T-helper 1 cell treated with Interleukin-12 subunit alpha and Interleukin-12 subunit beta and Interleukin-4 antibody, amounts not matched to agents 30 ng/mL and 1 ng/mL, for 36 hours (primary cell): Measurements from ENCODE around the gene CRLF1. TPM values are rescaled to one million over a fixed set of nuclear protein-coding genes. Genes with fewer than 3 reads are reported as not detected.

Source experiments
- intact Hi-C: fragments of 100-400 bp; cut with micrococcal nuclease; formaldehyde crosslinking; loops from one replicate; pipeline ENCODE4 v1.15.1; 2024
- total RNA-seq: library from RNA; stranded (reverse); gene quantifications from 2 replicates; pipeline ENCODE4 v1.2.3, GENCODE V29; 2022

The CRLF1 gene
- total RNA-seq, 1 donor from 2014 or later: not detected

DNA sequence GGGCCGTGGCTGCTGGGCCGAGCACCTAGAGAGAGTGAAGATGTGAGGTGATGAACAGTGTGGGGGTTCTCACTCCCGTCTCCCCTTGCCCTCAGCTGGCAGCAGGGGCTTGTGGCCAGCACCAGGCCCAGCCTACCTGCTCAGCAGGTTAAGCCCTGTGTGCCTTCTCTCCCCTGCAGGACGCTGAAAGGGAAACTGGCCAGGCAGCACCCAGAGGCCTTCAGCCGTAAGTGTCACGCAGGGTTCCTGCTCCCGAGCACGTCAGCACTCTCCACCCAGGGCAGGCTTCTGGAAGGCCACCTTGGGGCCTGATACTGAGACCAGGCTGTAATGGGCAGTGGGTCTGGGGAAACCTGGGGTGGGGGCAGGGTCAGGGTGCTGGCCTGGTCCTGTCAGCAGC, 39.6 kb downstream of the CRLF1 start:
- intact Hi-C loops: no loop called here

DNA sequence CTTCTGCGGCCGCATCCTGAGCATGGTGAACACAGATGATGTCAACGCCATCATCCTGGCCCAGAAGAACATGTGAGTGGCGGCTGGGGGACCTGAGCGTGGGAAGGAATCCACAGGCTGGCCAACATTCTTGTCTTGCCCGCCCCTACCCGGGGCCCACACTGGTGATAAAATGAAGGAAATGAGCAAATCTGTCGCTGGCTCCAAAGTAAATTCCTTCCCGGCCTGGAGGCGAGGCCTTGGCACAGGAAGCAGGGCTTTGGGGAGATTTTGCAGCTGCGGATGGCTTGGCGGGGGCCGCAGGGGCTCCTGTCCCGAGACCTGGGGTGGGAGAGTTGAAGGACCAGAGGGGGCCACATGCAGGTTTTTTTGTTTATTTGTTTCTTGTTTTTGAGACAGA, 44.5 kb downstream of the CRLF1 start:
- intact Hi-C loops: no loop called here

DNA sequence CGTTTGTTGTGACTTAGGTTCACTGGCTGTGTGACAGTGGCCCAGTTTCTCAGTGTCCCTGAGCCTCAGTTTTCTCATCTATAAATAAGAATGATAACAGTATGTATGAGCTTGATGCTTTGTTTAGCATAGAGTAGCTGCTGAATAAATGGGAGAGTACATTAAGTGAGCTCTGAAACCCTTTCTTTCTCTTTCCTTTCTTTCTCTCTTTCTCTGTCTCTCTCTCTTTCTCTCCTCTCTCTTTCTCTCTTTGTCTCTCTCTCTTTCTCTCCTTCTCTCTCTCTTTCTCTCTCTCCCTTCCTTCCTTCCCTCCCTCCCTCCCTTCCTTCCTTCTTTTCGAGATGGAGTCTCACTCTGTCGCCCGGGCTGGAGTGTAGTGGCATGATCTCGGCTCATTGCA, 46.9 kb downstream of the CRLF1 start:
- intact Hi-C loops: no loop called here

DNA sequence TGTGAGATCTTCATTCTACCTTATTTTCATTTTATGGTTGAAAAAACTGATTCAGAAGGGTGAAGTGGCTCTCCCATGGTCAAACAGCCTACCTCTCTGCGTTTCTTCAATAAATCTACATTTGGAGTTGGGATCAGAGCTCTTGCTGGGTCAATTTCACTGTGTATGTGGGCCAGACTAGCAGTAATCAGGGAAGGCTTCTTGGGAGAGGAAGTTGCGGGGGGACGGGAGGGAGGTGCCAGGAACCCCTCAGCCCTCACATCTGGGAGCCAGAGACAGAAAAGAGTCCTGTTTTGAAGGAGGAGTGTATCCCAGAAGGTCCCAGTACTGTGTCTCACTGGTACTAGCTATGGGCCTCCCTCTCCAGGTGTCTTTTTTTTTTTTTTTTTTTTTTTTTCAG, 48.0 kb downstream of the CRLF1 start:
- intact Hi-C loops: no loop called here

DNA sequence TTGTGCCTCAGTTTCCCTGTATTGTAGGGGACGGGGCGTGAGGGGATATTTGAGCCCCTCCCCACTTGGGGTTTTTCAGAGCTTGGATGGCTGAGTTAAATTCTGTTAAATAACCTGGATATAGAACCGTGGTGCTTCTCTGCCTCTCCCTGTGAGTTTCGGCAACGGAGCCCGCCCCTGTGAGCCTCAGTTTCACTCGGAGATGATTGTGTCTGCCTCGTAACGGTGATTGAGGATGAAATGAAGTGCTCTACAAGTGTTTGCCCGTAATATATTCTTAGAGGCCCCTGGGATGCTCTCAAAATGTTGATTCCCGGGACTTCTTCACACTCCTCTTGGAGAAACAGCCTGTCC, 48.4 kb downstream of the CRLF1 start:
- intact Hi-C loops: no loop called here

DNA sequence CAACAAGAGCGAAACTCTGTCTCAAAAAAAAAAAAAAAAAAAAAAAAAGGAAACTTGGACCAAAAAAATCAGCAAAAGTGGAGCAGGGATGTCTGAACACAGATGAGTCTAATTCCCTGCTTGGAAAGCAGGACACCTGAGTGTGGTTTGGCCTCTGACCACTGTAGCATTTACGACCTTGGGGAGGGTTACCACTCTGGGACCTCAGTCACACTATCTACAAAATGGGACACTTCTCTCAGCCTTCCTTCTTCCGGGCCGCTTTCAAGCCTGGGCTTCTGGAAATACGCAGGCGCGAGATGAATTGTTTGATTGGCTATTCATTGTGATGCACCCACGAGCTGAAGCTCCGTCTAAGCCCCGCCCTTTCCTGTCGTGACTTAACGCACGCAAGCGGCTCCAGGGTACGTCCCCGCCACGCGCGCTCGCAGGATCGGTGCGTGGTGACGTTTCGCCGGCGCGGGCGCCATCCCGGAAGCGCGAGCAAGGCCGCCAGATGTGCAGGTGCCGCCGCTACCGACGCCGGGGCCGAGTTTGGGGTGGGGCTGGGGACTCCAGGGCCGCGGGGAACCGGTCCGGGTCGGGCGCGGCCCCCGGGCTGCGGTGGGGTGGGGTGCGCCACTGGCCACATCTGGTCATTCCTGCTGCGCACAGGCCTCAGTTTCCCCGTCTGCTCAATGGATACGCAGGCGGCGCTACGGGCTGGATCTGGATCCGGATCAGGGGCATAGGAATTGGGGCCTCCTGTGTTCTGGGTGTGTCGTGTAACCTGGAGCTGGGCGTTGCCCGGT, 49.0 kb downstream of the CRLF1 start, which contains the start of gene KXD1:
TSS of gene KXD1 (plus strand) at position 460 of the 791 bp plus-strand sequence. CDS start 4,187 bp downstream, outside the sequence.
- intact Hi-C loops: loop anchor here (1.0 kb wide), 6 partner anchors 13 to 362 kb away; partner anchors contain the start of genes COPE, DDX49, ELL and REX1BD

DNA sequence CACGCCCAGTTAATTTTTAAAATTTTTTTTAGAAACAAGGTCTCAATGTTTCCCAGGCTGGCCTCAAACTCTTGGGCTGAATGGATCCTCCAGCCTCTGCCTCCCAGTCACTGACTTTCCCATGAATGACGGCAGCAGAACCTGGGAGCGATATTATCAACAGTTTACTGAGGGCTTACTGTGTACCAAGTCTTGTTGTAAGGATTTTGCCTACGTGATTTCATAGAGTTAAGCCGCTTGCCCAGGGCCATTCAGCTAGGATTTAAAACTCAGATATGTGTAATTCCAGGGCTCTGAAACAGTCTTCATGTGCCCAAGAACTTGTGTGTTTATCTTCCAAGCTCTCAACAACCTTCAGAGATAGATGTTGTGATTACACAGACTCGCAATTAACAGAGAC, 55.0 kb downstream of the CRLF1 start:
- intact Hi-C loops: no loop called here

DNA sequence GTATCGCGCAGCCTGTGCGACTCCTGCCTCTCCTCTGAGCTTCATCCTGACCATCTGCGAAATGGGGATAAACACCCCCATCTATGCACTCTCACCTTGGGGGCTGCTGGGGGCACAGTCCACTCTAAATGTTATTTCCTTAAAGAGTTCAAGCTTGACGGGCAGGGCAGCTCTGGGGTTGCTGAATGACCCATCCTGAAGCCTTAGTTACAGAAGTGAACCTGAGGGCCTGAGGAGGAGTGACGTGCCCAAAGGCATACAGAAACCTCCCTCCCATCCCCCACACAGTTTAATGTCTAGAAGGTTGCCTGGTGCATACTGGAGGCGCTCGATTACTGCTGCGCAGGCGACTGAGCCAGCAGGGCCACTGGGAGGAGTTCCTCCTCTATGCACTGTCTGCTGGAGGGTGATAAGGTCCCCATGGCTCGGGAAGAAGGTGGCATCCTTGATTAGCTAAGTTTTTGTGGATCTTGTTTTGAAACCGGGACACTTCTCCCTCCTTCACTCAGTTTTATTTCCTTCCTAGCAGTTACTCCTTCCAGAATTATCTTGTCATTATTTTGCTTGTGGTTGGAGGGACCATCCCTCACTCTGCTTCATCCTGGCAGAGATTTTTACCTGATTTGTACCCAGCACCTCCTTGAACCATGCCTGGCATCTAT, 62.7 kb downstream of the CRLF1 start:
- intact Hi-C loops: loop anchor here (1.0 kb wide), 7 partner anchors 13 to 648 kb away; partner anchors contain the start of genes BORCS8, ELL, KXD1 and REX1BD

Other genes with a start within 250 kb of the CRLF1 start
- gene GDF15, start 220.6 kb downstream of the CRLF1 start, total RNA-seq: 0.78 TPM in 1 of 2 replicates, not detected in the other
- gene LRRC25, start 209.2 kb downstream of the CRLF1 start, total RNA-seq: not detected in 2 replicates
- 138 and 139 TPM in 2 replicates for gene SSBP4, start 187.4 kb downstream of the CRLF1 start, total RNA-seq
- 8.1 and 9.1 TPM in 2 replicates for gene ISYNA1, start 168.7 kb downstream of the CRLF1 start, total RNA-seq
- gene ELL, start 84.7 kb downstream of the CRLF1 start, total RNA-seq: 25.7 and 30.2 TPM in 2 replicates
- 192 and 199 TPM in 2 replicates for gene FKBP8, start 63.2 kb downstream of the CRLF1 start, total RNA-seq
- gene KXD1, start 48.9 kb downstream of the CRLF1 start, total RNA-seq: 100.0 and 102 TPM in 2 replicates
- 1,453 and 1,494 TPM in 2 replicates for gene UBA52, start 34.9 kb downstream of the CRLF1 start, total RNA-seq
- 101 and 111 TPM in 2 replicates for gene REX1BD, start 18.0 kb downstream of the CRLF1 start, total RNA-seq
- gene TMEM59L, start 6.1 kb upstream of the CRLF1 start, total RNA-seq: 0.15 TPM in 1 of 2 replicates, not detected in the other
- 11.5 and 13.5 TPM in 2 replicates for gene KLHL26, start 30.2 kb upstream of the CRLF1 start, total RNA-seq
- gene CRTC1, start 76.9 kb upstream of the CRLF1 start, total RNA-seq: 8.9 and 9.2 TPM in 2 replicates
- gene COMP, start 184.5 kb upstream of the CRLF1 start, total RNA-seq: not detected in 2 replicates
- gene UPF1, start 225.2 kb upstream of the CRLF1 start, total RNA-seq: 96.6 and 96.7 TPM in 2 replicates